Gastroesophageal sphincter (tissue), 4 donors: ENCODE results near the gene MICAL3. TPM values are rescaled to one million over a fixed set of nuclear protein-coding genes. Genes with fewer than 3 reads are reported as not detected.

ENCODE experiments used
- ATAC-seq: fragments of 150-250 bp; one replicate; pipeline ENCODE4 v1.9.1; 2016; ENCODE audit warnings: mild to moderate bottlenecking, moderate library complexity
- H3K27ac ChIP-seq, 4 donors: fragments of 200-600 bp; sonication (generic) in 3 of 4; 1 replicate in 3 of 4; 2 replicates in 1 of 4; pipeline ENCODE4 v1.5.1; 2016 to 2019
- H3K27me3 ChIP-seq: fragments of 200-600 bp; sonication (generic); one replicate; pipeline ENCODE4 v1.5.1; 2019
- H3K36me3 ChIP-seq, 2 donors: fragments of 200-600 bp; sonication (generic); one replicate each; pipeline ENCODE4 v1.5.1; 2019; ENCODE audit warnings: control low read depth in 1 of 2
- H3K4me1 ChIP-seq, 3 donors: fragments of 200-600 bp; sonication (generic); 1 replicate in 2 of 3; 2 replicates in 1 of 3; pipeline ENCODE4 v1.5.1; 2016 to 2019; ENCODE audit warnings: control low read depth in 2 of 3
- H3K4me3 ChIP-seq, 2 donors: fragments of 200-600 bp; sonication (generic); one replicate each; pipeline ENCODE4 v1.5.1; 2019; ENCODE audit warnings: mild to moderate bottlenecking in 1 of 2, moderate library complexity in 1 of 2
- H3K9me3 ChIP-seq, 3 donors: fragments of 200-600 bp; sonication (generic); one replicate each; pipeline ENCODE4 v1.5.1; 2017 to 2019; ENCODE audit warnings: control low read depth in 2 of 3
- EP300 ChIP-seq: sonication (generic); formaldehyde crosslinking; IDR thresholded peaks from one replicate; pipeline ENCODE4 v1.6.1; 2017; ENCODE audit warnings: antibody characterized with exemption, mild to moderate bottlenecking
- POLR2A ChIP-seq, 2 donors: fragments of 450-650 bp; IDR thresholded peaks; one replicate each; pipeline ENCODE4 v1.6.1; 2017; ENCODE audit warnings: antibody characterized with exemption in 2 of 2, mild to moderate bottlenecking in 2 of 2, moderate library complexity in 1 of 2
- POLR2AphosphoS5 ChIP-seq: sonication (generic); formaldehyde crosslinking; IDR thresholded peaks from one replicate; pipeline ENCODE4 v1.6.1; 2017; ENCODE audit warnings: antibody characterized with exemption
- WGBS, 2 donors: methylation state at CpG; one replicate each; pipeline ENCODE4 v1.1.5; 2018; ENCODE audit warnings: low coverage in 1 of 2; 5-methylcytosine and 5-hydroxymethylcytosine counted together
- total RNA-seq, 4 donors: library from RNA; depleted of rRNA; stranded (reverse); fragments of >200 nt; gene quantifications; one replicate each; pipeline ENCODE4 v1.1.0, GENCODE V29; 2016
- TF ChIP-seq, protein P1 (sequence below), 4 experiments: fragments of 200-600 bp in 2 of 4; fragments of 450-650 bp in 2 of 4; sonication (generic) in 1 of 4; IDR thresholded peaks; one replicate each; pipeline ENCODE4 v1.5.1; 2017 to 2019; ENCODE audit warnings: antibody characterized with exemption in 4 of 4, mild to moderate bottlenecking in 2 of 4, moderate library complexity in 2 of 4

The MICAL3 gene
- total RNA-seq, 4 donors from 2014 or later: 37.3 to 120 (median 51.5) TPM

DNA sequence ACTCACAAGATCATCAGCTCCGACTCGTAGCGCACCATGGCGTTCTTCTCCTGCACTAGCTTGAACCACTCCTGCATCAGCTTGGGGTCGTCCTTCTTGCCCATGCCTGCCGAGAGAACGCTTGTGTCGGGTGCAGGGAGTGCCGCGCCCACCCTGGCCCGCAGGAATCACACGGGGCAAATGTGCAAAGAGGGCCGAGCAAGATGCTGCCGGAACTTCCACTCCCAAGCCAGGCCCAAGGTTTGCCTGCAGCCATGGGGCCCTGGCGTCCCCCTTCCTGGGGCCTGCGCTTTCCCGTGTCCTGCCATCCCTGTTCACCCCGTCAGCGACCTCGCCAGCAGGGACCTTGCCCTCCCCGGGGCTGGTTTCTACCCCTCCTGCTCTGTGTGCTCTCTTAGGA lies 233.2 kb downstream of the MICAL3 start:
- Histone ChIP-seq H3K27me3 (no peaks in the 10 kb centered on the region), H3K4me1 (peaks cover 0 to 16% (median 0%) of the 10 kb centered on the region in 3 donors), H3K4me3 (no peak overlapping the region), H3K27ac (no peak overlapping the region), H3K9me3 (no peaks in the 10 kb centered on the region), H3K36me3 (peaks cover 0 to 81% of the 10 kb centered on the region in 2 donors)
- no peak for ATAC-seq
- TF ChIP-seq POLR2A (IDR thresholded peaks at IDR 0.05): no peak
- TF ChIP-seq, protein P1, sequence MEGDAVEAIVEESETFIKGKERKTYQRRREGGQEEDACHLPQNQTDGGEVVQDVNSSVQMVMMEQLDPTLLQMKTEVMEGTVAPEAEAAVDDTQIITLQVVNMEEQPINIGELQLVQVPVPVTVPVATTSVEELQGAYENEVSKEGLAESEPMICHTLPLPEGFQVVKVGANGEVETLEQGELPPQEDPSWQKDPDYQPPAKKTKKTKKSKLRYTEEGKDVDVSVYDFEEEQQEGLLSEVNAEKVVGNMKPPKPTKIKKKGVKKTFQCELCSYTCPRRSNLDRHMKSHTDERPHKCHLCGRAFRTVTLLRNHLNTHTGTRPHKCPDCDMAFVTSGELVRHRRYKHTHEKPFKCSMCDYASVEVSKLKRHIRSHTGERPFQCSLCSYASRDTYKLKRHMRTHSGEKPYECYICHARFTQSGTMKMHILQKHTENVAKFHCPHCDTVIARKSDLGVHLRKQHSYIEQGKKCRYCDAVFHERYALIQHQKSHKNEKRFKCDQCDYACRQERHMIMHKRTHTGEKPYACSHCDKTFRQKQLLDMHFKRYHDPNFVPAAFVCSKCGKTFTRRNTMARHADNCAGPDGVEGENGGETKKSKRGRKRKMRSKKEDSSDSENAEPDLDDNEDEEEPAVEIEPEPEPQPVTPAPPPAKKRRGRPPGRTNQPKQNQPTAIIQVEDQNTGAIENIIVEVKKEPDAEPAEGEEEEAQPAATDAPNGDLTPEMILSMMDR (IDR thresholded peaks at IDR 0.05): no peak
- TF ChIP-seq EP300: no peak
- TF ChIP-seq POLR2AphosphoS5: no peak
- 85% methylated on average over 9 of the region's 21 CpGs; no CpG with 5 or more reads in 1 of the 2 donors for WGBS, 2 donors

DNA sequence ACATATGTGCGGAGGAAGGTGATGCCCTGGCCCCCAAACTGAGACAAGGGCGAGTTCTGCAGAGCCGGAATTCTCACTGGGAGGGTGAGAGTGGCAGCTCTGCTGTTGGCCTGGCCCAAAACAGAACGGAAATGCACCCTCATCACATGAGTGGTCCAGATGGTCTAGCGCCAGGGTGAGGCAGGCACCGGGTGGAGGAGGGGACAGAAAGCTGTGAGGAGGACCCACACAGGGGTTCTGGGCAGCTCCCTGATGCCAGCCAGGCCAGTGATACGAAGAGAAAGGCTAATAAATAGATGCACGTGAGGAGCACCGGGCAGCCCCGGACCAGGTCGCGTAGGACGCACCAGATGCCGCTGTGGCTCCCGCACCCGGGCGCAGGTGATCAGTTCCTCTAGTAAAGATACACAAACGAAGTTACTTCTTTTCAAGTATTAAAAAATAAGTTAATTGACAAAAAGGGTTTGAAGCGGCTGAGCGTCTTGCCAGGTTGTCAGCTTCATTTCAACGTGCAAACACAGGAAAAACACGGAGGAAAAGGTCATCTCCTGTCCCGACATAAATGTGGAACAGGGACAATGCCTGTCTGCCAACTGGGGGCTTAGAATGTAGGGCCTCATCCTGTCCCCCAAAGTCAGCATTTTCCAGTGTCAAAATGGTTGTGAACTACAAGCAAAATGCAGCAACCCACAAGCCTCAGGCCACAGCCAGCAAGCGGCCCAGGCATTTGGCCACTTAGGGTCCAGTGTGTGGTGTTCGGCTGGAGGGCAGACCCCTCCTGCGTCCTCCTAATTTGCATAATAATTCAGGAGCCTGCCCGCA lies 234.8 kb downstream of the MICAL3 start:
- TF ChIP-seq, protein P1 (IDR thresholded peaks at IDR 0.05): no peak
- no peak for TF ChIP-seq EP300
- no peak for TF ChIP-seq POLR2A (IDR thresholded peaks at IDR 0.05)
- no peak for TF ChIP-seq POLR2AphosphoS5
- Histone ChIP-seq H3K27ac (no peak overlapping the region), H3K4me1 (peaks cover 0 to 30% (median 0%) of the 10 kb centered on the region in 3 donors), H3K36me3 (peaks cover 0 to 65% of the 10 kb centered on the region in 2 donors), H3K27me3 (no peaks in the 10 kb centered on the region), H3K4me3 (no peak overlapping the region), H3K9me3 (no peaks in the 10 kb centered on the region)
- no peak for ATAC-seq
- WGBS, 2 donors: 79 to 92% methylated on average over 14 to 16 of the region's 27 CpGs

DNA sequence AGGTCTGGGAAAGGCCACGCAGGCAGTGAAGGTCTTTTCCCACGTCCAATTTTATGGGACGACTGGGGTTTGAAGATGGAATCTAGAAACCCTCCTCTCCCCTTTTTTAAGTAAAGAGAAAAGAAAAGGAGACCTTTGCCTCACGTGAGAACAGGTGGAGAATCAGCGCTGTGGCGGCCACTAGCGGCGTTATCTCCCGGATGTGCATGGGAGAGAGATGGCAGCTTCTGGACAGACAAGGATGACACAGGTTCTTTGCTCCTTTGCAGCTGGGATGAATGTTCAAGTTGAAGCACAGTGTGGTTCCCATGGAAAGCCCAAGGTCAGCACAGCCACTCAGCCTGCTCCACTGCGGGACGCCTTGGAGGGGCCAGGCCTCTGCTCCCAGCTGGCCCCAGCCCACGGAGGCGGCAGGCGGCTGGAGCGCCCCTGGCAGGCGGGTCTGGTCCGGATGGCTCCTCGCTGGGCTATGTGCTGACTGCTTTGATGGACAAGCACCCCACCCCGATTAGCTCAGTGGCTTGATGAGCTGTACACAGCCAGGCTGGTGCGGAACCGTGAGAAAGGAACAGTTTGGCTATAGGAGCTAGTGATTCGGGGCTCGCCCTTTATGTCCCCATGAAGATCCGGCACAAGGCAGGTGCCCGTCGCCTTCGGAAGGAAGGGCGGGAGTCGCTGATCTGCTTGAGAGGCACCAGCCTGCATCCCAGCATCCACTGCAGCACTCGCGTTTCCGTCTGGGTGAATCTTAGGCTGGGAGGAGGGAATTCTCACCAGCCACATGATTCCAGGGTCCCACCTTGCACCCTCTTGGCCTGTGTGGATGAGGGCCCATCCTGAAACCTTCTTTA lies 235.6 kb downstream of the MICAL3 start:
- Histone ChIP-seq H3K27me3 (no peaks in the 10 kb centered on the region), H3K9me3 (no peaks in the 10 kb centered on the region), H3K27ac (no peak overlapping the region), H3K4me3 (no peak overlapping the region), H3K36me3 (peaks cover 0 to 57% of the 10 kb centered on the region in 2 donors), H3K4me1 (peaks cover 0 to 30% (median 0%) of the 10 kb centered on the region in 3 donors)
- WGBS, 2 donors: 73 to 82% methylated on average over 2 to 12 of the region's 32 CpGs
- TF ChIP-seq POLR2A (IDR thresholded peaks at IDR 0.05) (no peak), EP300 (no peak), POLR2AphosphoS5 (no peak)
- TF ChIP-seq, protein P1 (IDR thresholded peaks at IDR 0.05): no peak
- no peak for ATAC-seq

DNA sequence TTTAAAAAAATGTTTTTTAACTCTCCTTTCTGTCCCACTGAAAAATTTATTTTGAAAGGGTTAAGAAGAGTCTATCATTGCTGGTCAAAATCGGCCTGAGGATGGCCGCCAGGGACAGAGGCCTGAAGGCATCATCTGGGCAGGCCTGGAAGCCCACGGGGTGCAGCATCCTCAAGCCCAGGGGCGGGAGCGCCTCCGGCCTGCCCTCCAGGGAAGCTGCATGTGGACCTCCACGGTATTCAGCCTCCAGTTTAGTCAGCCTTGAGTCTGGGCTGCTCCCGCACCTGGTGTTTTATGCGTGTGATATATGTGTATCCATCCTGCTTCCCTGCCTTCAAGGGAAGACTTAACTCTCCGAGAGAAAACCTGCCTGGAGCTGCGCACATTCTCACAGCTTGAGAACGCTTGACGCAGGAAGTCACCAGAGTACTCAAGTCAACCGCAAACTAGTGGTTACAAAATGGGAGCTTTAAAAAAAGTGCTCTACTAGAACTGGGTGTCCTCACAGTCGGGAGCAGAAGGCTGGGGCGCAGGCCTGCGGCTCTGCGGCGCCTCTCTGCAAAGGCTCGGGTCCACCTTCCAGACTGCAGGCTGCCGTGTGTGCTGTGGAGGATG lies 236.5 kb downstream of the MICAL3 start:
- ATAC-seq: no peak
- H3K27me3 ChIP-seq: no peaks in the 10 kb centered on the region

More for the DNA sequence above, 236.5 kb downstream of the MICAL3 start:
- TF ChIP-seq POLR2AphosphoS5 (no peak), EP300 (no peak), POLR2A (IDR thresholded peaks at IDR 0.05) (no peak)
- TF ChIP-seq, protein P1 (IDR thresholded peaks at IDR 0.05): no peak
- Histone ChIP-seq H3K27ac (peak overlapping the region in 2 of 4 donors; percentile 65 to 71), H3K36me3 (peaks cover 0 to 48% of the 10 kb centered on the region in 2 donors), H3K4me1 (peaks cover 0 to 30% (median 0%) of the 10 kb centered on the region in 3 donors), H3K4me3 (no peak overlapping the region), H3K9me3 (no peaks in the 10 kb centered on the region)
- WGBS, 2 donors: 70 to 80% methylated on average over 1 to 2 of the region's 21 CpGs
